H1 (cell line): ENCODE measurements around the gene PLD5. TPM values are rescaled to one million over a fixed set of nuclear protein-coding genes. Genes with fewer than 3 reads are reported as not detected.

Experiments
- BCL11A ChIP-seq, 2 experiments: IDR thresholded peaks; one replicate each; pipeline ENCODE4 v1.6.1; 2011; ENCODE audit warnings: low read depth in 2 of 2, low read length in 2 of 2, mild to moderate bottlenecking in 2 of 2
- CEBPB ChIP-seq: IDR thresholded peaks from 2 replicates; pipeline ENCODE4 v1.6.1; 2012; ENCODE audit warnings: low read depth, low read length
- EGR1 ChIP-seq: IDR thresholded peaks from 2 replicates; pipeline ENCODE4 v1.6.1; 2011; ENCODE audit warnings: low read depth, low read length, borderline replicate concordance
- JUND ChIP-seq: IDR thresholded peaks from 2 replicates; pipeline ENCODE4 v1.6.1; 2011; ENCODE audit warnings: mild to moderate bottlenecking, improper control_type of control experiment, low read length
- KDM1A ChIP-seq: fragments of 200-600, 300-600 bp; sonication (generic); IDR thresholded peaks from 2 replicates; pipeline ENCODE4 v1.7.1; 2016; ENCODE audit warnings: mild to moderate bottlenecking, low read length, borderline replicate concordance
- POLR2AphosphoS5 ChIP-seq: IDR thresholded peaks from 2 replicates; pipeline ENCODE4 v1.6.1; 2011; ENCODE audit warnings: low read depth, low read length
- RFX5 ChIP-seq: IDR thresholded peaks from 2 replicates; pipeline ENCODE4 v1.6.1; 2011; ENCODE audit warnings: low read depth, low read length, improper control_type of control experiment, borderline replicate concordance
- SIX5 ChIP-seq: IDR thresholded peaks from 2 replicates; pipeline ENCODE4 v1.6.1; 2011; ENCODE audit warnings: mild to moderate bottlenecking, low read depth, low read length
- polyA plus RNA-seq, 7 experiments: library from polyadenylated mRNA; depleted of rRNA in 3 of 7; stranded (reverse) in 5 of 7; unstranded in 2 of 7; fragments of >200 nt in 5 of 7; fragments of 200-250 nt in 2 of 7; gene quantifications; 1 replicate in 5 of 7; 2 replicates in 1 of 7; 4 replicates in 1 of 7; pipeline versions ENCODE4 v1.2.1 to v1.2.3, GENCODE V29; 2011 to 2013; ENCODE audit warnings: missing spikeins in 2 of 7, mixed read lengths in 2 of 7
- total RNA-seq: library from RNA; stranded (reverse); fragmentation: NEBNext Ultra II Directional; extraction: Animal tissue kit (Norgen Biotek cat#: 25700); gene quantifications from 2 replicates; pipeline ENCODE4 v1.2.1, GENCODE V29; 2021
- TF ChIP-seq, protein P1 (sequence below): fragments of 300-600 bp; sonication (generic); IDR thresholded peaks from 2 replicates; pipeline ENCODE4 v1.7.1; 2012; ENCODE audit warnings: low read length, moderate library complexity, mild to moderate bottlenecking, inconsistent platforms; ENCODE audit not compliant: insufficient replicate concordance
- TF ChIP-seq, protein P2 (sequence below): IDR thresholded peaks from 2 replicates; pipeline ENCODE4 v1.6.1; 2011; ENCODE audit warnings: low read length, improper control_type of control experiment

The PLD5 gene
- total and polyA plus RNA-seq, 2 of the 8 experiments (the other 6 are each of a cell fraction or from before 2014, with no cell fraction given), result 0.86 to 8.5 TPM

DNA sequence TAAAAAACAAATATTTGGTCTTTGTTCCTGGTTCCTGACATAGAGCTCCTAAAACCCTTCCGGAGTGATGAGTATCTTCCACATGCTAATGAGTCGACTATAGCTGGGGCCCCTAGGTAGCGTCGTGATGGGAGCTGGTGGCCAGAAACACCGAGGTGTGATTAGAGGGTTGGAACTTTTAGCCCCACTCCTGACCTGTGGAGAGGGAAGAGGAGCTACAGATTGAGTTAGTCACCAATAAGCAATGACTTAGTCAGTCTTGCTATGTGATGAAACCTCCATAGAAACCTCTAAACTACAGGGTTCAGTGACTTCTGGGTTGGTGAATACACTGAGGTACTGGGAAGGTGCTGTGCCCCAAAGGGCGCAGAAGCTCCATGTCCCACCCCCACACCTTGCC is 30.1 kb upstream of the PLD5 start (continued):
- TF ChIP-seq, protein P1, sequence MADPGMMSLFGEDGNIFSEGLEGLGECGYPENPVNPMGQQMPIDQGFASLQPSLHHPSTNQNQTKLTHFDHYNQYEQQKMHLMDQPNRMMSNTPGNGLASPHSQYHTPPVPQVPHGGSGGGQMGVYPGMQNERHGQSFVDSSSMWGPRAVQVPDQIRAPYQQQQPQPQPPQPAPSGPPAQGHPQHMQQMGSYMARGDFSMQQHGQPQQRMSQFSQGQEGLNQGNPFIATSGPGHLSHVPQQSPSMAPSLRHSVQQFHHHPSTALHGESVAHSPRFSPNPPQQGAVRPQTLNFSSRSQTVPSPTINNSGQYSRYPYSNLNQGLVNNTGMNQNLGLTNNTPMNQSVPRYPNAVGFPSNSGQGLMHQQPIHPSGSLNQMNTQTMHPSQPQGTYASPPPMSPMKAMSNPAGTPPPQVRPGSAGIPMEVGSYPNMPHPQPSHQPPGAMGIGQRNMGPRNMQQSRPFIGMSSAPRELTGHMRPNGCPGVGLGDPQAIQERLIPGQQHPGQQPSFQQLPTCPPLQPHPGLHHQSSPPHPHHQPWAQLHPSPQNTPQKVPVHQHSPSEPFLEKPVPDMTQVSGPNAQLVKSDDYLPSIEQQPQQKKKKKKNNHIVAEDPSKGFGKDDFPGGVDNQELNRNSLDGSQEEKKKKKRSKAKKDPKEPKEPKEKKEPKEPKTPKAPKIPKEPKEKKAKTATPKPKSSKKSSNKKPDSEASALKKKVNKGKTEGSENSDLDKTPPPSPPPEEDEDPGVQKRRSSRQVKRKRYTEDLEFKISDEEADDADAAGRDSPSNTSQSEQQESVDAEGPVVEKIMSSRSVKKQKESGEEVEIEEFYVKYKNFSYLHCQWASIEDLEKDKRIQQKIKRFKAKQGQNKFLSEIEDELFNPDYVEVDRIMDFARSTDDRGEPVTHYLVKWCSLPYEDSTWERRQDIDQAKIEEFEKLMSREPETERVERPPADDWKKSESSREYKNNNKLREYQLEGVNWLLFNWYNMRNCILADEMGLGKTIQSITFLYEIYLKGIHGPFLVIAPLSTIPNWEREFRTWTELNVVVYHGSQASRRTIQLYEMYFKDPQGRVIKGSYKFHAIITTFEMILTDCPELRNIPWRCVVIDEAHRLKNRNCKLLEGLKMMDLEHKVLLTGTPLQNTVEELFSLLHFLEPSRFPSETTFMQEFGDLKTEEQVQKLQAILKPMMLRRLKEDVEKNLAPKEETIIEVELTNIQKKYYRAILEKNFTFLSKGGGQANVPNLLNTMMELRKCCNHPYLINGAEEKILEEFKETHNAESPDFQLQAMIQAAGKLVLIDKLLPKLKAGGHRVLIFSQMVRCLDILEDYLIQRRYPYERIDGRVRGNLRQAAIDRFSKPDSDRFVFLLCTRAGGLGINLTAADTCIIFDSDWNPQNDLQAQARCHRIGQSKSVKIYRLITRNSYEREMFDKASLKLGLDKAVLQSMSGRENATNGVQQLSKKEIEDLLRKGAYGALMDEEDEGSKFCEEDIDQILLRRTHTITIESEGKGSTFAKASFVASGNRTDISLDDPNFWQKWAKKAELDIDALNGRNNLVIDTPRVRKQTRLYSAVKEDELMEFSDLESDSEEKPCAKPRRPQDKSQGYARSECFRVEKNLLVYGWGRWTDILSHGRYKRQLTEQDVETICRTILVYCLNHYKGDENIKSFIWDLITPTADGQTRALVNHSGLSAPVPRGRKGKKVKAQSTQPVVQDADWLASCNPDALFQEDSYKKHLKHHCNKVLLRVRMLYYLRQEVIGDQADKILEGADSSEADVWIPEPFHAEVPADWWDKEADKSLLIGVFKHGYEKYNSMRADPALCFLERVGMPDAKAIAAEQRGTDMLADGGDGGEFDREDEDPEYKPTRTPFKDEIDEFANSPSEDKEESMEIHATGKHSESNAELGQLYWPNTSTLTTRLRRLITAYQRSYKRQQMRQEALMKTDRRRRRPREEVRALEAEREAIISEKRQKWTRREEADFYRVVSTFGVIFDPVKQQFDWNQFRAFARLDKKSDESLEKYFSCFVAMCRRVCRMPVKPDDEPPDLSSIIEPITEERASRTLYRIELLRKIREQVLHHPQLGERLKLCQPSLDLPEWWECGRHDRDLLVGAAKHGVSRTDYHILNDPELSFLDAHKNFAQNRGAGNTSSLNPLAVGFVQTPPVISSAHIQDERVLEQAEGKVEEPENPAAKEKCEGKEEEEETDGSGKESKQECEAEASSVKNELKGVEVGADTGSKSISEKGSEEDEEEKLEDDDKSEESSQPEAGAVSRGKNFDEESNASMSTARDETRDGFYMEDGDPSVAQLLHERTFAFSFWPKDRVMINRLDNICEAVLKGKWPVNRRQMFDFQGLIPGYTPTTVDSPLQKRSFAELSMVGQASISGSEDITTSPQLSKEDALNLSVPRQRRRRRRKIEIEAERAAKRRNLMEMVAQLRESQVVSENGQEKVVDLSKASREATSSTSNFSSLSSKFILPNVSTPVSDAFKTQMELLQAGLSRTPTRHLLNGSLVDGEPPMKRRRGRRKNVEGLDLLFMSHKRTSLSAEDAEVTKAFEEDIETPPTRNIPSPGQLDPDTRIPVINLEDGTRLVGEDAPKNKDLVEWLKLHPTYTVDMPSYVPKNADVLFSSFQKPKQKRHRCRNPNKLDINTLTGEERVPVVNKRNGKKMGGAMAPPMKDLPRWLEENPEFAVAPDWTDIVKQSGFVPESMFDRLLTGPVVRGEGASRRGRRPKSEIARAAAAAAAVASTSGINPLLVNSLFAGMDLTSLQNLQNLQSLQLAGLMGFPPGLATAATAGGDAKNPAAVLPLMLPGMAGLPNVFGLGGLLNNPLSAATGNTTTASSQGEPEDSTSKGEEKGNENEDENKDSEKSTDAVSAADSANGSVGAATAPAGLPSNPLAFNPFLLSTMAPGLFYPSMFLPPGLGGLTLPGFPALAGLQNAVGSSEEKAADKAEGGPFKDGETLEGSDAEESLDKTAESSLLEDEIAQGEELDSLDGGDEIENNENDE, result no peak
- TF ChIP-seq EGR1 (no peak), RFX5 (no peak), JUND (no peak), KDM1A (no peak), CEBPB (no peak), SIX5 (no peak), BCL11A (IDR thresholded peaks at IDR 0.05; ENCODE audit: low read depth in 2 of 2, low read length in 2 of 2) (no peak), POLR2AphosphoS5 (no peak)
- TF ChIP-seq, protein P2, sequence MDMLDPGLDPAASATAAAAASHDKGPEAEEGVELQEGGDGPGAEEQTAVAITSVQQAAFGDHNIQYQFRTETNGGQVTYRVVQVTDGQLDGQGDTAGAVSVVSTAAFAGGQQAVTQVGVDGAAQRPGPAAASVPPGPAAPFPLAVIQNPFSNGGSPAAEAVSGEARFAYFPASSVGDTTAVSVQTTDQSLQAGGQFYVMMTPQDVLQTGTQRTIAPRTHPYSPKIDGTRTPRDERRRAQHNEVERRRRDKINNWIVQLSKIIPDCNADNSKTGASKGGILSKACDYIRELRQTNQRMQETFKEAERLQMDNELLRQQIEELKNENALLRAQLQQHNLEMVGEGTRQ, result no peak
- TF ChIP-seq, all 59 proteins: peak for 0
